K562 (cell line): ENCODE measurements around the gene KCNJ14. TPM values are rescaled to one million over a fixed set of nuclear protein-coding genes. Genes with fewer than 3 reads are reported as not detected.

Source experiments
- CREB3L1 ChIP-seq: fragments of 450-650 bp; IDR thresholded peaks from 2 replicates; pipeline ENCODE4 v1.6.1; 2014; ENCODE audit warnings: low read depth, mild to moderate bottlenecking, moderate library complexity, borderline replicate concordance
- HSF4 ChIP-seq: fragments of 250-450 bp; sonication (Bioruptor Pico); IDR thresholded peaks from 2 replicates; pipeline ENCODE4 v2.1.2; 2022; ENCODE audit warnings: mild to moderate bottlenecking, moderate library complexity, borderline replicate concordance
- KHSRP ChIP-seq: fragments of 450-650 bp; IDR thresholded peaks from 2 replicates; pipeline ENCODE4 v1.6.1; 2017
- KLF6 ChIP-seq: fragments of 250-450 bp; sonication (Bioruptor Pico); IDR thresholded peaks from 2 replicates; pipeline ENCODE4 v1.4.0; 2020; ENCODE audit warnings: mild to moderate bottlenecking, moderate library complexity, borderline replicate concordance
- MYC ChIP-seq, 2 experiments: fragments of 250-450 bp in 1 of 2; sonication (Bioruptor Pico) in 1 of 2; IDR thresholded peaks; 2 replicates each; pipeline versions ENCODE4 v1.5.1 to v1.6.1; 2012 to 2021; ENCODE audit warnings: low read depth in 2 of 2, borderline replicate concordance in 1 of 2, improper control_type of control experiment in 1 of 2, low read length in 1 of 2, mild to moderate bottlenecking in 1 of 2, moderate library complexity in 1 of 2
- RBBP5 ChIP-seq: fragments of 200-600 bp; sonication (generic); IDR thresholded peaks from 2 replicates; pipeline ENCODE4 v1.6.1; 2012; ENCODE audit warnings: borderline replicate concordance, mild to moderate bottlenecking, low read length, control low read depth, inconsistent platforms; ENCODE audit not compliant: insufficient read depth, poor library complexity, severe bottlenecking
- ZNF518B ChIP-seq: fragments of 250-450 bp; sonication (Bioruptor Pico); IDR thresholded peaks from 2 replicates; pipeline ENCODE4 v1.5.0; 2021; ENCODE audit warnings: mild to moderate bottlenecking, moderate library complexity
- ZNF584 ChIP-seq: fragments of 200-800 bp; sonication (Bioruptor generic); IDR thresholded peaks from 2 replicates; pipeline ENCODE4 v1.6.1; 2016; ENCODE audit warnings: low read depth, mild to moderate bottlenecking, missing genetic modification characterization, missing compliant biosample characterization
- polyA plus RNA-seq, 8 experiments: library from polyadenylated mRNA; depleted of rRNA in 4 of 8; stranded (reverse) in 5 of 8; unstranded in 3 of 8; fragments of >200 nt; fragmentation: Nextera tagmentation in 2 of 8; fragmentation: Illumina TruSeq in 1 of 8; extraction: Ambion mirVana in 2 of 8; extraction: Trizol in 1 of 8; gene quantifications; 2 replicates each; pipeline versions ENCODE4 v1.2.1 to v1.2.3, GENCODE V29; 2011 to 2014; ENCODE audit warnings: inconsistent platforms in 1 of 8, missing spikeins in 1 of 8
- total RNA-seq, 7 experiments: library from RNA; depleted of rRNA in 6 of 7; stranded (reverse); fragments of >200 nt in 6 of 7; fragmentation: Illumina TruSeq in 2 of 7; extraction: Trizol in 2 of 7; gene quantifications; 2 replicates each; pipeline versions ENCODE4 v1.2.1 to v1.2.3, GENCODE V29; 2011 to 2021; ENCODE audit warnings: low replicate concordance in 1 of 7

KCNJ14 gene
- total and polyA plus RNA-seq, 9 of the 15 experiments (the other 6 are each of a cell fraction or from before 2014, with no cell fraction given) = 0.15 to 1.6 (median 0.49) TPM

GRCh38 chr19:48499316-48500090 lies 44.1 kb downstream of the KCNJ14 start (continued):
- TF ChIP-seq CREB3L1 (no peak), ZNF518B (CRISPR knock-in tag) (no peak), MYC (IDR thresholded peaks at IDR 0.05; ENCODE audit: low read depth, low read length) (no peak), MYC (CRISPR knock-in tag; IDR thresholded peaks at IDR 0.05; ENCODE audit: borderline replicate concordance, low read depth) (no peak), RBBP5 (no peak), ZNF584 (no peak), KHSRP (no peak), KLF6 (CRISPR knock-in tag) (no peak), HSF4 (CRISPR knock-in tag) (no peak)
- TF ChIP-seq, all 486 proteins: peak for 0
